OCI-LY3 (cell line): Measurements from ENCODE around the gene ARRDC1.

Experiments used
- CTCF ChIP-seq: fragments of 200-600, 300-600 bp; sonication (generic); IDR thresholded peaks from 2 replicates; pipeline ENCODE4 v1.5.1; 2014; ENCODE audit warnings: antibody characterized with exemption, low read length, low read depth
- EZH2phosphoT487 ChIP-seq: fragments of 200-600 bp; shearing (Covaris generic); IDR thresholded peaks from 2 replicates; pipeline ENCODE4 v1.6.1; 2018; ENCODE audit warnings: antibody characterized with exemption, mixed run types, low read depth

GRCh38 chr9:137647096-137647714, 41.7 kb downstream of the ARRDC1 start:
- TF ChIP-seq CTCF = no peak
- TF ChIP-seq EZH2phosphoT487 = no peak
